Measurements from ENCODE around the gene IL1R2.
"Not testable (repeated sequence)": the region's sequence is repeated elsewhere in the genome, so short reads cannot be mapped to it uniquely, and the experiment has no call there.

Gene IL1R2

DNA sequence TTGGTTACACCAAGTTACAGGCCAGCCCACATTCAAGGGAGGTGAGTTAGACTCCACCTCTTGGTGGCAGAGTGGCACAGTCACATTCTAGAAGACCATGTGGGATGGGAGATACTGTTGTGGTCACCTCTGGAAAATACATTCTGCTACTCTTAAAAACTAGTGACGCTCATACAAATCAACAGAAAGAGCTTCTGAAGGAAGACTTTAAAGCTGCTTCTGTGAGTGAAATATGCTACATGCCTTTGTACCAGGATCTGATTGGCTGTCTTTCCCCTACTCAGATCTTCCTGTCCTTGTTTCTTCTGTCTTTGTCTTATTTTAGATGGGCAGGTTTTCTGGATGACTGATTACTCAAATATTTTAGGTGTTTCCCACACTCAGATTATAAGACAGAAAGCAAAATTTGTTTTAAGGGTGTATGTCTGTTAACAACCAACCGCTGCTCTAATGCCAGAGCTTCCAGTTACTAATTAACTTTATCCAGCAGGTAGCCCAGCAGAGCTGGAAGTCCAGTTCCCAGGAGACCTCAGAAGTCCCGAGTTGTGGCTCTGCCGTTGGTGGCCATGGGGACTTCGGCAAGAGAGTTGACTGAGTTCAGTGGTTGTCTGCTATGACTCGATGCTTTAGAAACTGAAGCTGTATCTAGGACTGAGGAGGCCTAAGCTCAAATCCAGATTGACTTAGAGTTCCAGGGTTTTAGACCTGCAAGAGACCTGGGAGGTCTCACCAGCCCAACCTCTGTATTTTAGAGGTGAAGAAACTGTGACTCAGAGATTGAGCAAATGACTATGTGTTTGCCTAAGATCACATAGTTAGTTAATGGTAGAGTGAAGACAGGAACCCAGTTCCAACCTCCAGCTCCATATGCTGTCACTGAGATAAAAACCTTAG, 7.4 kb downstream of the IL1R2 start:
- in situ Hi-C loops (cut with MboI; ENCODE audit: low sequenced_read_pairs), result no loop called here

DNA sequence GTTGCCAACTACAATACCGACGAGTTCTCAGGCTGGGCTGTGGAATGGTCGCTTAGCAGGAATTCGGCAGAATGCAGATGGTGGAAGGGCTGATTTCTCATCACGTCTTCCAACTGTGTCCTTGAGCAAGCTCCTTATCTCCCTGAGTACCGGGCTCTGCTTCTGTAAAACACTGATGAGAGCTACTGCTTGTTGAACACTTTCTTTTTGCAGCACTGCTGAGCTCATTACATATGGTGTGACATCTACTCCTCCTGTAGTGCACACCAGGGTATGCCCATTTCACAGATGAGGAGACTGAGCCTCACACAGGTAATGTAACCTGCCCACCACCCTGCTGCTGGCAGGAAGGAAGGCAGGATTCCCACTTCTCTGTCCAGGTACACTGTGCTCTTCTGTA, 8.3 kb downstream of the IL1R2 start:
- in situ Hi-C loops (cut with MboI; ENCODE audit: low sequenced_read_pairs), result no loop called here

DNA sequence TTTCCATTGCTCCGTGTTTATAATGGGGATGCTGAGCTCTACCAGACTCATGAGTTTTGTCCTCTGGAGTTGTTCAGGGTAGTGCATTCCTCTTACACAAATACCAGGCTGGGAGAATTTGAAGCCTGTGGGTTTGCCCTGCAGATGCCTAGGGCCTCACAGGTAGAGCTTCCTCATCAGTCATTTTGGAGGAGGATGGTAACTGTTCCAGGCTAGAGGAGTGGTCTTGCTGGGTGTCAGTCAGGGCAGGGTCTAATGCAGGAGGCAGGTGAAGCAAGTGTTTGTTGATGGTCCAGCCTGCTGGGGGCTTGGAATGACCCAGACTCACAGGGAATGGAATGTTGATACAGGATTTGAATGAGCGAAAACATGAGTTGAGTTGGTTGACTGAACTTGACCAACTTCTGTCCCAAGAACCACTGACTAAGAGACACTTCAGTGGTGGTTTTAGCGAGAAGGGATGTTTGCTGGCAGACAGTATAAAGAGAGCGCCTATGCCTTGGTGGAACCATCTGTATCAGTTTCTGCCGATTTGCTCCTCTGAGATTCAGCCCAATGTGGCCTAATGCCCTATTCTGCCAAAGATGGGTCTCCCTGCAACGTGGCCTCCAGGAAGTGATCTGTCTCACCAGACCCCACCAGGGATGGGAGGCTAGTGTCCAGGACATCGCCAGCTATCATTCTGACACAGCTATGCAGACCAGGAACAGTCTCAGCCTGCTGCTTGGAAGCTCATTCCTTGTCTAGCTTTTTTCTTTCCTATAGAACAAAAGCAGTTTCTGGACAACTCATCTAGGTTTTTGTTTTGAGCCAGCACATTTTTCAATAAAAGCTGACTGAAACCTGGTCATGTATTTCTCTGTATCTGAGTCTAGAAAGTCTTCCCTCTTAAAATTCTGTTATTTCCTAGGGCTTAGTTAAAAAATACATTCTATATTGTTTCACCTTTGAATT, 9.3 kb downstream of the IL1R2 start:
- in situ Hi-C loops (cut with MboI; ENCODE audit: low sequenced_read_pairs), result no loop called here

DNA sequence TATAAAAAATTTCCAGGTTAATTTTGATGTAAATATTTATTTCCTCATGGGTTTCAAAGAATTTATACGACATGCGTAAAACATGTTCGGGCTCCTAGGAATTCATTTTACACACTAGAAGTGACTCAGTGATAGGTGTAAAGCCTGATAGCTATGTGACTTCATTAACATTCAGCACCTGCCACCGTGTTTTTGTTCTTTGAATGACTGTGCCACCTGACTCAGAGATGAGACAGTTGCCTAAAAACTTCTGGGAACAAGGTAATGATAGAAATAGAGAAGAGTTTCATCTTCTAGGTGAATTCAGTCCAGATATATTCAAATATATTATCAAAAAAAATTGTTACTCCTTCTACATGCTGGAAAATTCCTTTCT, 10.0 kb downstream of the IL1R2 start:
- in situ Hi-C loops (cut with MboI; ENCODE audit: low sequenced_read_pairs), result no loop called here

DNA sequence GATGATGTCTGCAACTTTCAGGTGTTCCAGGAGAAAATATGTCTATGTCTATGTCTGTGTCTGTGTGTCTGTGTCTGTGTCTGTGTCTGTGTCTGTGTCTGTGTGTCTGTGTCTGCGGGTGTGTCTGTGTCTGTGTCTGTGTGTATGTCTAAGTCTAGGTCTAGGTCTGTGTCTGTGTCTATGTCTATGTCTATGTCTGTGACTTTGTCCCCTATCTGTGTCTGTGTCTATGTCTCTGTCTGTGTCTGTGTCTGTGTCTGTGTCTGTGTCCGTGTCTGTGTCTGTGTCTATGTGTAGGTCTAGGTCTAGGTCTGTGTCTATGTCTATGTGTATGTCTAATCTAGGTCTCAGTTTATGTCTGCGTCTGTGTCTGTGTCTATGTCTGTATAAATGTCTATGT, 10.5 kb downstream of the IL1R2 start:
- in situ Hi-C loops (cut with MboI; ENCODE audit: low sequenced_read_pairs), result no loop called here

DNA sequence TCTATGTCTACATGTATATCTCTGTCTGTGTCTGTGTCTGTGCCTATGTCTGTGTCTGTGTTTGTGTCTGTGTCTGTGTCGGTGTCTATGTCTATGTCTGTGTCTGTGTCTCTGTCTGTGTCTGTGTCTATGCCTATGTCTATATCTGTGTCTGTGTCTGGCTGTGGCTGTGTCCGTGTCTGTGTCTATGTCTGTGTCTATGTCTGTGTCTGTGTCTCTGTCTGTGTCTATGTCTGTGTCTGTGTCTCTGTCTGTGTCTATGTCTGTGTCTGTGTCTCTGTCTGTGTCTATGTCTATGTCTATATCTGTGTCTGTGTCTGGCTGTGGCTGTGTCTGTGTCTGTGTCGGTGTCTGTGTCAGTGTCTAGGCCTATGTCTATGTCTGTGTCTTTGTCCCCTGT, 11.1 kb downstream of the IL1R2 start:
- in situ Hi-C loops (cut with MboI; ENCODE audit: low sequenced_read_pairs), result not testable (repeated sequence)

DNA sequence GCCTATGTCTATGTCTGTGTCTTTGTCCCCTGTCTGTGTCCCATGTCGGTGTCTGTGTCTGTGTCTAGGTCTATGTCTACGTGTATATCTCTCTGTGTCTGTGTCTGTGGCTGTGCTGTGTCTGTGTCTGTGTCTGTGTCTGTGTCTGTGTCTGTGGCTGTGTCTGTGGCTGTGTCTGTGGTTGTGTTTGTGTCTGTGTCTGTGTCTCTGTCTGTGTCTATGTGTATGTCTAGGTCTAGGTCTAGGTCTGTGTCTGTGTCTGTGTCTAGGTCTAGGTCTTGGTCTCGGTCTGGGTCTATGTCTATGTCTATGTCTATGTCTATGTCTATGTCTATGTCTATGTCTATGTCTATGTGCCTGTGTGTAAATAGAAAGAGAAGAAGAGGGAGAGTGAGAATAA, 11.9 kb downstream of the IL1R2 start:
- in situ Hi-C loops (cut with MboI; ENCODE audit: low sequenced_read_pairs), result no loop called here

DNA sequence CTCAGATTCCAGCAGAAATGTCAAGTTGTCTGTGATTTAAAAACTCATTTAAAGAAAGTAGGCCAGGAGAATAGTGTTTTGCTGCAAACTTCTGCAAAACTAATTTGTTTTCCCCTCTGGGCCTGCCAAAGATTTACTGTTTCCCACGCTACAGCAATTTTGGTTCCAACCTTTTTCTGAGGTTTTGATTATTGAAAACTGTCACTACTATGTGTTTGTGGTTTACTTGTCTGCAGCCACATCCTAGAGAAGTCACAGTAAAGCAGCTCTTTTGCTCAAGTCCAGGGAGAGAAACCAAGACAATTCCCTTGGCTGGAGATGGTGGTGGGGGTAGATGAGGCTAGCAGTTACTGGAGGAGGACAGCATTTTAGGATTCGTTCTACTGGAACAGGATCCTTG, 12.8 kb downstream of the IL1R2 start:
- in situ Hi-C loops (cut with MboI; ENCODE audit: low sequenced_read_pairs), result no loop called here

DNA sequence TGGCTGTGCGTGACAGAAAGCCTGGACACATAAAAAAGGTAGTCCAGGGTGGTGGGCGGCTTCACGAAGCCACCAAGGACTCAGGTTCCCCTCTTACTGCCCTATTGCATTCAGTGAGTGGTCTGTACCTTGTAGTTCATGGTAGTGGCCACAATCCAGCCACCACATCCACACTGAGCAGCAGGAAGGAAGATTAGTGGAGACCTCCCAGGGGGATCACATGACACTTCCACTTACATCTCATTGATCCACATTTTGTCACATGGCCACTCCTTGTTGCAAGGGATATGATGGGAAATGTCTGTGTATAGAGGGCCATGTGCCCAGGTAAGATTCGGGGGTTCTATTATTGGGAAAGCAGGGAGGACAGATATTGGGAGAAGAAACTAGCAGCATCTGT, 13.7 kb downstream of the IL1R2 start:
- in situ Hi-C loops (cut with MboI; ENCODE audit: low sequenced_read_pairs), result no loop called here

DNA sequence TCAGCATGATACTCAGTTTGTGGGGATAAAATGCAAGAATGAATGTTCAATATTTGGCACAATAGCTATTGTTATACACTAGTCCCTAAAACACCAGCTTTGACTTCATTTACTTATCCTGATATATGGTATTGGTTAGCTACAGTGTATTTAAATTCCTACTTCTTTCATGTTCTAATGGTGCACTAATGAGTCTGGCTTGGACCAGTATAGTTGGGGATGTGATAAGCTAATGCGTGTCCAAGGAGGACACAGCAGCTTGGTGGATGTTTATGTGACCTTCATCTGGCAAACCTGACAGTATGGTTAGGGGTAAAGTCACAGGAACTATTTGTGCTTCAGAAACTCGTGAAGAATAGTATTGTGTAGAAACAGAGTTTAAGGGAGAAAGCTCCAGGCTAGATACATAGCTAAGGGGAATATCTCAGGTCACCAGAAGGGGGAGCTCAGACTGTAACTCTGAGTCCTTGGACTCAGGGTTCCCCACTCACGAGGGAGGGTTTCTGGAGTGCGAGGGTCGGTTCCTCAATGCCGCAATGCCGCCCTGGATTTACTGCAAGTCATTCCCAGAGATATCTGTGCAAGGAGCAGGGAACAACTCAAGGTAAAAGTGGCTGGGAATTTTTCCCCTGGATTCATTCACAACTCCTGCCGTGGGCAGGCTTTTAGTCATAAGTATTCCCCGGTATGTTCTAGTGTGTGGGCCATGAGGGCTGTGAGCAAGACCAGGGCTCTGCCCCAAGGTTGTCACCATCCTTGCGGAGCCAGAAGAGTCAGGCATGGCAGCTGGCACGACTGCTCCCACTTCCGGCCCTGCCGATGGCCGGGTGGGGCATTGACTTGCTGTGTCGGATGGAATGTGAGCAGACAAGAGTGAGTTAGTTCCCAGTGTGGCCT, 14.5 kb downstream of the IL1R2 start:
- in situ Hi-C loops (cut with MboI; ENCODE audit: low sequenced_read_pairs), result no loop called here

DNA sequence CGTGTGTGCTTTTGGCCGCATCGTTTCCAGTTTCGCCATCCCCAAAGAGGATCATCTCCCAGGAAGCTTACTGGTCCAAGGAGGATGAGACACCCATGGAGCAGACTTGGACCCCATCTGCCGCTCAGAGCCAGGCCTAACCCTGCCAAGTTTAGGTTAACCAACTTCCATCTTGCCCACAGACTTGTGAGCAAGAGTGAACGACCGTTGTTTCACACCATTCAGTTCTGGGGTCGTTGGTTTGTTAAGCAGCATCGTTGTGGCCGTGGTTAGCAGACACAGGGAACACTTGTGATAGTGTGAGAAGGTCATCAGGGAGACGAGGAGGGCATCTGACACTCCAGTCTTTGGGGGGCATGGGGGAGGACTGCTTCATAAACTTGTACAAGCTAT, 15.1 kb downstream of the IL1R2 start:
- in situ Hi-C loops (cut with MboI; ENCODE audit: low sequenced_read_pairs), result no loop called here

DNA sequence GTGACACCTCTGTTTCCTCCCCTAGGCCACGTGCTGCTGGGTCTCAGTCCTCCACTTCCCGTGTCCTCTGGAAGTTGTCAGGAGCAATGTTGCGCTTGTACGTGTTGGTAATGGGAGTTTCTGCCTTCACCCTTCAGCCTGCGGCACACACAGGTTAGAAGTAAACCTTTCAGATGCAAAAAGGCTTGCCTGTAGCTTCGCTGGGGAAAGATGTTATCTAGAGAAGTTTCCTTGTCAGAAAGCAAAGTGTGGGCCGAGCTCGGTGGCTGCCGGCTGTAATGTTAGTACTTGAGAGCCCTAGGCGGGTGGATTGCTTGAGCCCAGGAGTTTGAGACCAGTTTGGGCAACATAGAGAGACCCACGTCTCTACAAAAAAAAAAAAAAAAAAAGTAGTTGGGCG, 16.7 kb downstream of the IL1R2 start:
- in situ Hi-C loops (cut with MboI; ENCODE audit: low sequenced_read_pairs), result no loop called here

DNA sequence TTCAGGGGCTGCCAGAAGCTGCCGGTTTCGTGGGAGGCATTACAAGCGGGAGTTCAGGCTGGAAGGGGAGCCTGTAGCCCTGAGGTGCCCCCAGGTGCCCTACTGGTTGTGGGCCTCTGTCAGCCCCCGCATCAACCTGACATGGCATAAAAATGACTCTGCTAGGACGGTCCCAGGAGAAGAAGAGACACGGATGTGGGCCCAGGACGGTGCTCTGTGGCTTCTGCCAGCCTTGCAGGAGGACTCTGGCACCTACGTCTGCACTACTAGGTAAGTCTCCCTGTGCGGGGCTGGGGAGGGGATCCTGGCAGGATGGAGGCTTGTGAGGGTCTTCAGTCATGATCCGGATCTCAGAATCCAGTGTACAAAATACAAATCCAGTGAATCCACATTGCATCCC, 17.8 kb downstream of the IL1R2 start:
- in situ Hi-C loops (cut with MboI; ENCODE audit: low sequenced_read_pairs), result no loop called here

DNA sequence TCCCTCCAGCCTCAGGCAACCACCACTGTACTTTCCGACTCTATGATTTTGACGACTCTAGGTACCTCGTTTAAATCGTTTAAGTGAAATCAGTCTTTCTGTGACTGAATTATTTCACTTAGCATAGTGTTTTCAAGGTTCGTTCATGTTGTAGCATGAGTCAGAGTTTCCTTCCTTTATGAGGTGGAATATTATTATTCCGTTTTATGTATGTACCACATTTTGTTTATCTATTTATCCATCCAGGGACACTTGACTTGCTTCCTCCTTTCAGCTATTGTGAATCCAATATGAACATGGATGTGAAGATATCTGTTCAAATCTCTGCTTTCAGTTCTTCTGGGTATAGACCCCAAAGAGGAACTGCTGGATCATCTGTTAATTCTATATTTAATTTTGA, 19.1 kb downstream of the IL1R2 start:
- in situ Hi-C loops (cut with MboI; ENCODE audit: low sequenced_read_pairs), result no loop called here

DNA sequence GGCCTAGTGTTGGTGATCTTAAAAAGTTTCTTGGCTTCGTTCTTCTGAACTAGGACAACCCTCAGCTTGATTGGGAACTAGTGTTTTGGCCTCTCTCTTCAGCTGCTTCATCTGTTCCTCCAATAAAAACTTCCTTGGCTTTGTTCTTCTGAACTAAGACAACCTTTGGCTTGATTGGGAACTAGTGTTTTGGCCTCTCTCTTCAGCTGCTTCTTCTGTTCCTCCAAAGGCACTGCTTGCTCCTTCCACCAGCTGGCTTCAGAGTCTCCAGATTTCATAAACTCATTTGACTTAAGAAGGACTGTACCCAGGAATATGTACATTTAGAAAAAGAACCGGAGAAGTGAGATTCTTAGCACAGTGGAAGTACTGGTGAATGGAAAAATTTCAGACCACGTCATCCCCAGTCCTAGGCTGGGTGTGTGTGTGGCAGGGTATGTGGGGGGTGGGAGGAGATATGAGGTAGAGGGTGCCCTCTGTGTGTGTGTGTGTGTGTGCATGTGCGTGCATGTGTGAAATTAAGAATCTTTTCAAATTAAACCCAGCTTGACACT, 20.4 kb downstream of the IL1R2 start:
- in situ Hi-C loops (cut with MboI; ENCODE audit: low sequenced_read_pairs), result no loop called here

DNA sequence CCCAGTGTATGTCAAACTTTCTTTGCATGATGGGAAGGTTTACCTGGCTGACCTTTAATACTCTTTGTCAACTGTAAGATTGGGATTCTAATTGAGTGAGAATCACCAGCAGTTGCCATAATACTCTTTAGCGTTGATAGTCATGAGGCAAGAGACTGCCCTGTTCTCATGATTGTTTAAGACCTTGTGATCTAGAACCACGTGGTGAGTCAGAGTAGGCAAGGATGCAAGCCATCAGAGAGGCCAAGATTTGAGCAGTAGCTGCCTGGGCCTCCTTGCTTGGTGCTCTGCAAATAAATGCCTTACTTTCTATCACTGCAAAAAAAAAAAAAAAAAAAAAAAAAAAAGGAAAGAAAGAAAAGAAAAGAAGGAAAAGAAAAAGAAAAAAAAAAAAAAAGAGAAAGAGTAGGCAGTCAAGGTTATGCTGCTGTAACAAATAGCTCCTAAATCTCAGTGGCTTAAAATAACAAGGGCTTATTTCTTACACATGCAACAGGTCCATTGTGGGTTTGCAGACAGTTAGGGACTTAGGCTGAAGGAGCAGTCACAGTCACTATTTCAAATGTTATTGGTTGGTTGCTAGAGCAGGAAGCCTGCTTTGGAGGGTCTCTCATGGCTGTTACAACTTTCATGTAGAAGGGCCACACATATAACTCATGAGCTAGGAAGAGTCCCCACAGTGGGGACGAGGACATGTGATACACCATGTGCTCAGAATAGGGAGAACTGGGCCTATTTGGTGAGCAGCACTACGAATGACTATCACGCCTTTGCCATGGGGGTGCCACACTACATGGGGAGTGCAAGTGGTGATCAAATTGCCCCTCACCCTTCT, 21.7 kb downstream of the IL1R2 start:
- in situ Hi-C loops (cut with MboI; ENCODE audit: low sequenced_read_pairs), result no loop called here

DNA sequence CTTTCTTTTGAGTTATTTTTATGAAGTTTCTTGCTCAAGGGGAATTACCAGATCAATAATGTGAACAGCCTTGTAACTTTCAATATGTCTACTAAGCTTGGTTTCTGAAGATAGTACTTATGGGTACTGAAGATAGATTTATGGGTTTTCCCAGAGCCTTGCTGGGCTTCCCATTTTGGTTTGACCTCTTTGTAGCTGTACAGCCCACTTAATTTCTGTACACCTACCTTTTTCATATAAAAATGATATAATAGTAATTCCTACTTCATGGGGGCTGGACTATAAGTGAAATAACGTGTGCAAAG, 22.2 kb downstream of the IL1R2 start:
- in situ Hi-C loops (cut with MboI; ENCODE audit: low sequenced_read_pairs), result no loop called here

DNA sequence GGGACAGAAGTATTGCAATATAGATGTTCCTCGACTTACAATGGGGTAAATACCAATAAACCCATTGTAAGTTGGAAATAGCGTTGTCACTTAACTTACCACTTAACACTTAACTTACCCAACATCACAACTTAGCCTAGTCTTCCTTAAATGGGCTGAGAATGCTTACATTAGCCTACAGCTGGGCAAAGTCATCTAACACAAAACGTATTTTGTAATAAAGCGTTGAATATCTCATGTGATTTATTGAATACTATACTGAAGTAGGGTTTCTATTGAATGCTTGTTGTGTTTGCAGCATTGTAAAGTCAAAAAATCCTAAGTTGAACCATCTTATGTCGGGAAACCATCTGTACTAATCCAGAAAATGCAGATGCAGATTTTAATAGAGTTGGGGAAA, 23.6 kb downstream of the IL1R2 start:
- in situ Hi-C loops (cut with MboI; ENCODE audit: low sequenced_read_pairs), result no loop called here

DNA sequence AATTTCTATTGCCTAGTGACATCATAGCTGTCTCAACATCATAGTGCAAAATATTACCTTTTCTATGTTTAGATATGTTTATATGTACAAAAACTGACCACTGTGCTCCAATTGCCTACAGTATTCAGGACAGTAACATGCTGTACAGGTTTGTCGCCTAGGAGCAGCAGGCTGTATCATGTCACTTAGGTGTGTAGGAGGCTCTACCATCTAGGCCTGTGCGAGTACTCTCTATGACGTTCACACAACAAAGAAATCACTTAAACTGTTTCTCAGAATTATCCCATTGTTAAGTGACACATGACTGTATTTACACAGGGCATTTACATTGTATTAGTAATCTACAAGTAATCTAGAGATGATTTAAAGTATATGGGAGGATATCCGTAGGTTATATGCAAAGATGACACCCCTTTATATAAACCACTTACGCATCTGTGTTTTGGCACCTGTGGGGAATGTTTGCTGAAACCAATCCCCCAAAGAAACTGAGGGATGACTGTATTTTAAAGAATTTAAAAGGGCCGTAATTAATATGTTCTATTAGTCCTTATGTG, 24.7 kb downstream of the IL1R2 start:
- in situ Hi-C loops (cut with MboI; ENCODE audit: low sequenced_read_pairs), result no loop called here
